BJ (cell line): ENCODE measurements around the gene SNX3. TPM values are rescaled to one million over a fixed set of nuclear protein-coding genes. Genes with fewer than 3 reads are reported as not detected.

ENCODE experiments used
- CTCF ChIA-PET: fragments of 350-600 bp; formaldehyde crosslinking; extraction: SDS; loops from one replicate; lab custom pipeline; 2021; ENCODE audit warnings: antibody characterized with exemption, inconsistent platforms; lab: Yijun Ruan, JAX
- POLR2A ChIA-PET: fragments of 300-600 bp; sonication (Branson Sonifier 250); formaldehyde crosslinking; extraction: SDS; loops from one replicate; lab custom pipeline; 2021; ENCODE audit warnings: antibody characterized with exemption; lab: Charles Lee
- DNase-seq: peaks from one replicate; pipeline ENCODE4 v3.0.0-alpha.2; 2011; ENCODE audit warnings: low read depth
- H3K27me3 ChIP-seq: 2 replicates; pipeline ENCODE4 v1.6.0; 2011; ENCODE audit warnings: low read length; ENCODE audit not compliant: control insufficient read depth, insufficient read depth
- H3K36me3 ChIP-seq: 2 replicates; pipeline ENCODE4 v1.5.1; 2011; ENCODE audit warnings: low read length; ENCODE audit not compliant: control insufficient read depth, insufficient read depth
- H3K4me3 ChIP-seq: 2 replicates; pipeline ENCODE4 v1.5.1; 2011; ENCODE audit warnings: low read depth, mild to moderate bottlenecking, control low read depth, low read length
- polyA plus RNA-seq: library from polyadenylated mRNA; depleted of rRNA; stranded (reverse); fragments of >200 nt; gene quantifications from 2 replicates; pipeline ENCODE4 v1.2.3, GENCODE V29; 2011
- TF ChIP-seq, protein P1 (sequence below): IDR thresholded peaks from 2 replicates; pipeline ENCODE4 v1.5.1; 2011; ENCODE audit warnings: low read depth, mild to moderate bottlenecking, control low read depth, inconsistent platforms, low read length, moderate library complexity; ENCODE audit not compliant: insufficient read depth

The SNX3 gene
- polyA plus RNA-seq, 1 experiment: 113 TPM

DNA sequence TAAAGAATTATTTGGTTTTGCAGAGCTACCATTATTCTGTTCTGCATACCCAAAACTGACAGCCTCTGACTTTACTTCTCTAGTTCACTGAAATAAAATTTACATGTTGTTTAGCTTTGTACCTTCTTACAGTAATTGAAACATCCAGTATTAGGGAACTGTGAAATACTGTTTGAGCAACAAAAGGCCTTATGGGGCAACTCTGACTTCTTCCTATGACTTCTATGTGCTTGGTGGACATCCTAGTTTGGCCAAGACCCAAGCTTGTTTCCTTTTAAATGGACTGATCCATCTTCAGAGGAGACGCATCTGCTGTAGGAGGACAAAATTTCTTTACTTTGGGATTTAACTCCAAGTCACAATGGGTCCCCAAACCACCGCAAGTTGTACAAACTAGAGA lies 50.3 kb downstream of the SNX3 start:
- H3K36me3 ChIP-seq: 0 out of 2 replicates have a peak, but pooled peaks cover 3% of the 10 kb centered on the region
- POLR2A ChIA-PET: no interaction called here
- H3K27me3 ChIP-seq: no peaks in the 10 kb centered on the region
- CTCF ChIA-PET: interaction anchor here (1.3 kb wide), 1 partner anchor 19 kb away, joined by 3 read pairs; no protein-coding TSS in a partner anchor
- TF ChIP-seq, protein P1, sequence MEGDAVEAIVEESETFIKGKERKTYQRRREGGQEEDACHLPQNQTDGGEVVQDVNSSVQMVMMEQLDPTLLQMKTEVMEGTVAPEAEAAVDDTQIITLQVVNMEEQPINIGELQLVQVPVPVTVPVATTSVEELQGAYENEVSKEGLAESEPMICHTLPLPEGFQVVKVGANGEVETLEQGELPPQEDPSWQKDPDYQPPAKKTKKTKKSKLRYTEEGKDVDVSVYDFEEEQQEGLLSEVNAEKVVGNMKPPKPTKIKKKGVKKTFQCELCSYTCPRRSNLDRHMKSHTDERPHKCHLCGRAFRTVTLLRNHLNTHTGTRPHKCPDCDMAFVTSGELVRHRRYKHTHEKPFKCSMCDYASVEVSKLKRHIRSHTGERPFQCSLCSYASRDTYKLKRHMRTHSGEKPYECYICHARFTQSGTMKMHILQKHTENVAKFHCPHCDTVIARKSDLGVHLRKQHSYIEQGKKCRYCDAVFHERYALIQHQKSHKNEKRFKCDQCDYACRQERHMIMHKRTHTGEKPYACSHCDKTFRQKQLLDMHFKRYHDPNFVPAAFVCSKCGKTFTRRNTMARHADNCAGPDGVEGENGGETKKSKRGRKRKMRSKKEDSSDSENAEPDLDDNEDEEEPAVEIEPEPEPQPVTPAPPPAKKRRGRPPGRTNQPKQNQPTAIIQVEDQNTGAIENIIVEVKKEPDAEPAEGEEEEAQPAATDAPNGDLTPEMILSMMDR: no peak
- no peak overlapping the region for H3K4me3 ChIP-seq
- no peak for DNase-seq

DNA sequence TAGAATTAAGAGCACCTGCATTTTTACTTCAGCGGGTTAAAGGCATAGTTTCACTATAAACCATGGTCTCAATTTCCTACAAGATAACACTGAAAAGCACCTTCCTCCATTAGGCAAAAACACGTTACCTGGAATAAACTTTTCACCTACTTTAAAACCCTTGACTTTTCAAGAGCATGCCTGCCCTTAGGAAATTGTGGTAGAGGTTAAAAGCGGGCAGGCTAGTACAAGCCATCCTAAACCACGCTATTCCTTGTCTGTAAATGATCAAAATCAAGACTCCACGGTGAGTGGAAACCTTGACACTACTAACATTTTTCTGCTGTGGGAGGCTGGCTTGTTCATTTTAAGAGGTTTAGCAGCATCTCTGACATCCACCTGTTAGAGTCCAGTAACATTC lies 51.1 kb downstream of the SNX3 start:
- Histone ChIP-seq H3K27me3 (no peaks in the 10 kb centered on the region), H3K4me3 (no peak overlapping the region), H3K36me3 (0 out of 2 replicates have a peak, but pooled peaks cover 2% of the 10 kb centered on the region)
- no peak for DNase-seq
- ChIA-PET CTCF (interaction anchor here (1.3 kb wide), 1 partner anchor 18 kb away, joined by 3 read pairs; no protein-coding TSS in a partner anchor), POLR2A (no interaction called here)
- TF ChIP-seq, protein P1: no peak

DNA sequence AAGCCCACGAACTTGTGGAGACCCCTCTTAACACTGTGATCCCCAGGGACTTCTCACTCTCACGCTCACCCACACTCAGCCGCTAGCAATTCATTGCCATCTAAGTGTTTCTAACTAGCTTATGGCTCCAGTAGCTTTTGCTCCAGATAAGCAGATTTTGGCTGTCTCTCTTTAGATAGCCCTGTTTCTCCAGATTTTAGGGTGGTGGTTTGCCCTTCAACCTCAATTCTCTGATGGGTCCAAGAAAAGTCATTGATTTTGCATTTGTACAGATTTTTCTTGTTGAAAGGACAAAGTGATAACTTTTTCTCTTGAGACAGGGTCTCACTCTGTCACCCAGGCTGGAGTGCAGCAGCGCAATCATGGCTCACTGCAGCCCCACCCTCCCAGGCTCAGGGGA lies 53.8 kb downstream of the SNX3 start:
- POLR2A ChIA-PET: no interaction called here
- H3K27me3 ChIP-seq: no peaks in the 10 kb centered on the region
- H3K36me3 ChIP-seq: 0 out of 2 replicates have a peak, but pooled peaks cover 2% of the 10 kb centered on the region
- CTCF ChIA-PET: no interaction called here
- H3K4me3 ChIP-seq: no peak overlapping the region
- TF ChIP-seq, protein P1: no peak
- DNase-seq: no peak

DNA sequence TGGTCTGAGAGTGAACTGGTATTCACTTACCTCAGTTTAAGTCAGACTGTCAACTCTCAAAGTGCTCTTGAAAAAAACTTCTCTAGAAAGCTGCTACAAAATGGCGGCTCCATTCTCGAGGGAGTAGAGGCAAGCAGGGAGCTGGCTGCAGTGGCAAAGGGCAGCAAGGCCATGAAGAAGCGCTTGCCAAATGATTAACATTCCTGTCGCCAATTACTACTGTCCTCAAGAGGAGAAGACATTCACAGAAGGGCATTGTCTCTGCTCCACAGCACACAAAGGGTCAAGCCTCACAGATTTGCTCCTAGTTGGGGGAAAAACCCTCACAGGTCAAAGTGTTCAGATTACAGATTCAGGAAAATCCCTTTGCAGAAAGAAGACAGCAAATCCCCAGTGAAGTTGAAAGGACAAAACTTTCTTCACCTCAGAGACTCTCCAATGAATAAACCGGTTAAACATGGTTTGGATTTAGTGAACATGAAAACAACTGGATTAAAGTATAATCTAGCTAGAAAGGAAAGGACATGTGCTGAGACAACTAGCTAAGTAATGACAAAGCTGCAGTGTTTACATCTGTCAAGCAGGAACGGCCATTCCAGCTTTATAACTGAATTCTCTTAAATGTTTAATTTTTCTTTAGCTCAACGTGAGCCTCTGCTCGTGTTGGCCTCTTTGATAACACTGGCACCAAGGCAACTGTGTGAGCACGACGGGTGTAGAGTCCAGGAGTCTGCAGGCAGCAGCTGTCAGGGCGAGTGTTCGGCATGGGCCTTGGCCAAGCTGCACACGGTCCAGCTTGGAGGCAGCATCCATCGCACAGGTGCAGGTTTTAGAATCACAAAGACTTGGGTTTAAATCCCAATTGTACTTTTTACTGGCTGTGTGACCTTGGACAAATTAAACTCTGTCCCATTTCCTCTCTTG lies 57.4 kb downstream of the SNX3 start:
- ChIA-PET CTCF (interaction anchor here (1.6 kb wide), 1 partner anchor 324 kb away, joined by 3 read pairs; no protein-coding TSS in a partner anchor), POLR2A (no interaction called here)
- Histone ChIP-seq H3K4me3 (no peak overlapping the region), H3K36me3 (no peaks in the 10 kb centered on the region), H3K27me3 (no peaks in the 10 kb centered on the region)
- TF ChIP-seq, protein P1: no peak
- DNase-seq: no peak

DNA sequence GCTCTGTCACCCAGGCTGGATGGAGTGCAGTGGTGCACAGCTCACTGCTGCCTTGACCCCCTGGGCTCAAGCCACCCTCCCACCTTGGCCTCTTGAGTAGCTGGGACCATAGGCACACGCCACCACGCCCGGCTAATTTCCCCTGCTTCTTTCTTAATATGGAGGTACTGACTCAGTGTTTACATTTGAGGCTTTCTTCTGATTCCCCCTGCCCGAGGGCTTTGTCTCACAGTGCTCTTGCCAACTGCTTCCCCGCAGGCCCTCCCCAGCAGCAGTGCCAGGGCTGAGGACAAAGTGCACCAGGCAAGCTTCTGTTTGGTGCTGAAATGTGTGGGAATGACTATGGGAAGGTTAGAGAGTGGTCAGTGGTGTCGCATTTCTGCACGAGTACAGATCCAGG lies 60.2 kb downstream of the SNX3 start:
- Histone ChIP-seq H3K36me3 (no peaks in the 10 kb centered on the region), H3K27me3 (no peaks in the 10 kb centered on the region), H3K4me3 (no peak overlapping the region)
- TF ChIP-seq, protein P1: no peak
- DNase-seq: no peak
- ChIA-PET CTCF (interaction anchor here (1.1 to 1.6 kb wide), 3 partner anchors 18 to 292 kb away, joined by 3 to 4 read pairs (median 3); no protein-coding TSS in a partner anchor), POLR2A (no interaction called here)
